MM.1S (cell line): ENCODE measurements around the gene PTH1R.
A peak's percentile ranks its signal among the peaks of the same experiment; 100 is the strongest.

Experiments used
- DNase-seq: peaks from one replicate; pipeline ENCODE4 v3.0.0-alpha.2; 2015
- H2AFZ ChIP-seq: fragments of 300-600 bp; sonication (generic); 2 replicates; pipeline ENCODE4 v1.6.0; 2016; ENCODE audit warnings: antibody characterized with exemption, low read length
- H3F3A ChIP-seq: fragments of 300-600 bp; sonication (generic); 2 replicates; pipeline ENCODE4 v1.6.1; 2016; ENCODE audit warnings: mild to moderate bottlenecking, antibody characterized with exemption, low read length, moderate library complexity, mixed read lengths; ENCODE audit not compliant: insufficient read depth
- H3K27ac ChIP-seq: fragments of 300-600 bp; sonication (generic); 2 replicates; pipeline ENCODE4 v1.5.1; 2016; ENCODE audit warnings: mild to moderate bottlenecking, low read length
- H3K27me3 ChIP-seq: fragments of 300-600 bp; sonication (generic); replicated peaks from 2 replicates; pipeline ENCODE4 v1.6.0; 2016; ENCODE audit warnings: low read length; ENCODE audit not compliant: insufficient read depth
- H3K36me3 ChIP-seq: fragments of 300-600 bp; sonication (generic); replicated peaks from 2 replicates; pipeline ENCODE4 v1.6.1; 2016; ENCODE audit warnings: mild to moderate bottlenecking, low read length, mixed read lengths; ENCODE audit not compliant: insufficient read depth
- H3K4me1 ChIP-seq: fragments of 300-600 bp; sonication (generic); 2 replicates; pipeline ENCODE4 v1.6.1; 2016; ENCODE audit warnings: low read length, mixed read lengths
- H3K4me2 ChIP-seq: fragments of 300-600 bp; sonication (generic); 2 replicates; pipeline ENCODE4 v1.6.0; 2016; ENCODE audit warnings: low read depth, low read length
- H3K4me3 ChIP-seq: fragments of 300-600 bp; sonication (generic); 2 replicates; pipeline ENCODE4 v1.5.1; 2016; ENCODE audit warnings: low read length, mixed read lengths
- H3K79me2 ChIP-seq: fragments of 300-600 bp; sonication (generic); 2 replicates; pipeline ENCODE4 v1.6.1; 2016; ENCODE audit warnings: mixed run types, low read length, mixed read lengths
- H3K9ac ChIP-seq: fragments of 300-600 bp; sonication (generic); 2 replicates; pipeline ENCODE4 v1.6.1; 2016; ENCODE audit warnings: low read length, mixed read lengths
- H3K9me2 ChIP-seq: fragments of 300-600 bp; sonication (generic); replicated peaks from 2 replicates; pipeline ENCODE4 v1.6.1; 2016; ENCODE audit warnings: mild to moderate bottlenecking, low read length, mixed read lengths; ENCODE audit not compliant: insufficient read depth
- H3K9me3 ChIP-seq: fragments of 300-600 bp; sonication (generic); replicated peaks from 2 replicates; pipeline ENCODE4 v1.6.1; 2016; ENCODE audit warnings: mild to moderate bottlenecking, low read length, mixed read lengths; ENCODE audit not compliant: insufficient read depth
- H4K20me1 ChIP-seq: fragments of 300-600 bp; sonication (generic); 2 replicates; pipeline ENCODE4 v1.6.1; 2016; ENCODE audit warnings: mild to moderate bottlenecking, low read length, moderate library complexity, mixed read lengths; ENCODE audit not compliant: insufficient read depth
- CTCF ChIP-seq: fragments of 300-600 bp; sonication (generic); IDR thresholded peaks from 2 replicates; pipeline ENCODE4 v1.5.1; 2016; ENCODE audit warnings: antibody characterized with exemption, low read length, mixed read lengths
- EZH2 ChIP-seq: fragments of 300-600 bp; sonication (generic); optimal IDR thresholded peaks from 2 replicates; pipeline ENCODE3; 2017; ENCODE audit warnings: low read depth, mild to moderate bottlenecking, antibody characterized with exemption, low read length, mixed read lengths
- EZH2phosphoT487 ChIP-seq: fragments of 300-600 bp; sonication (generic); IDR thresholded peaks from 2 replicates; pipeline ENCODE4 v1.6.1; 2018; ENCODE audit warnings: antibody characterized with exemption, low read length

Gene PTH1R

GRCh38 chr3:46924921-46925584 lies 47.5 kb downstream of the PTH1R start:
- Histone ChIP-seq H3K9ac (no peak overlapping the region), H4K20me1 (peaks cover 6% of the 10 kb centered on the region; the same call in 1 of the 2 replicates), H3K36me3 (peaks cover 17% of the 10 kb centered on the region), H3K27me3 (no peaks in the 10 kb centered on the region), H3F3A (peaks cover 22% of the 10 kb centered on the region), H3K79me2 (peaks cover 55% of the 10 kb centered on the region), H3K9me2 (no peaks in the 10 kb centered on the region), H3K4me3 (no peak overlapping the region), H2AFZ (no peak overlapping the region), H3K4me2 (no peak overlapping the region), H3K27ac (no peak overlapping the region), H3K4me1 (peaks cover 35% of the 10 kb centered on the region), H3K9me3 (no peaks in the 10 kb centered on the region)
- no peak for TF ChIP-seq EZH2phosphoT487
- no peak for TF ChIP-seq CTCF
- TF ChIP-seq EZH2: no peak
- DNase-seq: no peak

- H2AFZ ChIP-seq: no peak overlapping the region
- no peaks in the 10 kb centered on the region for H3K9me3 ChIP-seq
- H3K36me3 ChIP-seq: peaks cover 17% of the 10 kb centered on the region
- peaks cover 6% of the 10 kb centered on the region; the same call in 1 of the 2 replicates for H4K20me1 ChIP-seq
- H3K4me2 ChIP-seq: no peak overlapping the region
- no peak for DNase-seq
- no peaks in the 10 kb centered on the region for H3K27me3 ChIP-seq
- no peaks in the 10 kb centered on the region for H3K9me2 ChIP-seq
- H3K27ac ChIP-seq: no peak overlapping the region
- H3K4me1 ChIP-seq: peaks cover 35% of the 10 kb centered on the region
- peaks cover 60% of the 10 kb centered on the region for H3K79me2 ChIP-seq
- H3K4me3 ChIP-seq: no peak overlapping the region
- no peak for TF ChIP-seq EZH2
- no peak for TF ChIP-seq EZH2phosphoT487
- no peak for TF ChIP-seq CTCF
- H3K9ac ChIP-seq: no peak overlapping the region
- peaks cover 22% of the 10 kb centered on the region for H3F3A ChIP-seq
Measured at GRCh38 chr3:46925585-46925934, 48.0 kb downstream of the PTH1R start.

- H4K20me1 ChIP-seq: peaks cover 6% of the 10 kb centered on the region; the same call in 1 of the 2 replicates
- no peaks in the 10 kb centered on the region for H3K9me3 ChIP-seq
- H3K27ac ChIP-seq: no peak overlapping the region; the same call in 1 of the 2 replicates
- no peaks in the 10 kb centered on the region for H3K27me3 ChIP-seq
- H3F3A ChIP-seq: peaks cover 22% of the 10 kb centered on the region
- H3K9ac ChIP-seq: no peak overlapping the region
- no peak for TF ChIP-seq EZH2phosphoT487
- no peak for TF ChIP-seq EZH2
- TF ChIP-seq CTCF: no peak
- no peak overlapping the region for H2AFZ ChIP-seq
- H3K4me2 ChIP-seq: peak overlapping the region; percentile 51; the same call in 1 of the 2 replicates
- H3K36me3 ChIP-seq: peaks cover 17% of the 10 kb centered on the region
- H3K4me1 ChIP-seq: peaks cover 36% of the 10 kb centered on the region
- H3K4me3 ChIP-seq: no peak overlapping the region
- DNase-seq: no peak
- peaks cover 65% of the 10 kb centered on the region for H3K79me2 ChIP-seq
- H3K9me2 ChIP-seq: no peaks in the 10 kb centered on the region
Measured at GRCh38 chr3:46926039-46926438, 48.5 kb downstream of the PTH1R start.
